K562 (cell line): ENCODE results near the gene NBPF3. TPM values are rescaled to one million over a fixed set of nuclear protein-coding genes. Genes with fewer than 3 reads are reported as not detected.

Source experiments
- ATAC-seq: fragments of 200-7000 bp; cut with Tn5 transposase; 3 replicates; pipeline ENCODE4 v1.9.1; 2020; ENCODE audit warnings: moderate library complexity
- BruUV-seq: library from RNA; stranded (reverse); fragments of 400-500 nt; replicated peaks from 2 replicates; lab custom pipeline; 2021; lab: Mats Ljungman, UMichigan
- CTCF ChIA-PET: fragments of 300-600 bp; formaldehyde crosslinking; extraction: SDS; loops from one replicate; lab custom pipeline; 2021; ENCODE audit warnings: low intra/inter-chr PET ratio; lab: Yijun Ruan, JAX
- POLR2A ChIA-PET: fragments of 300-600, 350-650 bp; sonication (Branson Sonifier 250); formaldehyde crosslinking; extraction: SDS; loops from one replicate; lab custom pipeline; 2021; ENCODE audit warnings: antibody characterized with exemption, inconsistent platforms; lab: Yijun Ruan, JAX
- DNase-seq, 4 experiments: peaks; one replicate each; pipeline versions ENCODE4 v3.0.0 to v3.0.0-alpha.2; 2011 to 2018; ENCODE audit warnings: low spot score in 3 of 4, mixed read lengths in 3 of 4; ENCODE audit errors: extremely low read depth in 1 of 4
- FAIRE-seq: peaks from 2 replicates; lab custom pipeline; 2011; peaks lifted over from hg19 to GRCh38; lab: Jason Lieb, UNC
- H2AFZ ChIP-seq: 2 replicates; pipeline ENCODE4 v1.6.0; 2011; ENCODE audit warnings: low read depth, low read length, control low read depth, inconsistent platforms
- H3K27ac ChIP-seq: fragments of 200-600 bp; 3 replicates; pipeline ENCODE4 v1.8.0; 2011; ENCODE audit warnings: low read depth, mild to moderate bottlenecking, control low read depth, inconsistent platforms, low read length, moderate library complexity, mixed read lengths; ENCODE audit errors: extremely low read depth
- H3K27me3 ChIP-seq, 2 experiments: fragments of 300-600 bp in 1 of 2; 2 replicates in 1 of 2; 3 replicates in 1 of 2; pipeline versions ENCODE4 v1.6.0 to v1.8.0; 2011; ENCODE audit warnings: inconsistent platforms in 2 of 2, low read length in 2 of 2, mild to moderate bottlenecking in 1 of 2, mixed read lengths in 1 of 2, moderate library complexity in 1 of 2; ENCODE audit not compliant: control insufficient read depth in 2 of 2, insufficient read depth in 2 of 2
- H3K36me3 ChIP-seq: fragments of 300-600 bp; 3 replicates; pipeline ENCODE4 v1.8.0; 2011; ENCODE audit warnings: mild to moderate bottlenecking, low read length, inconsistent platforms; ENCODE audit not compliant: control insufficient read depth, insufficient read depth
- H3K4me1 ChIP-seq, 2 experiments: fragments of 200-600 bp in 1 of 2; replicated peaks in 1 of 2; 2 replicates in 1 of 2; 3 replicates in 1 of 2; pipeline versions ENCODE4 v1.5.1 to v1.8.0; 2011; ENCODE audit warnings: inconsistent platforms in 2 of 2, low read length in 2 of 2, mild to moderate bottlenecking in 1 of 2, mixed read lengths in 1 of 2, moderate library complexity in 1 of 2; ENCODE audit not compliant: control insufficient read depth in 2 of 2, insufficient read depth in 2 of 2
- H3K4me2 ChIP-seq: 2 replicates; pipeline ENCODE4 v1.6.1; 2011; ENCODE audit warnings: low read length, control low read depth, inconsistent platforms, mixed read lengths; ENCODE audit not compliant: insufficient read depth
- H3K4me3 ChIP-seq: fragments of 200-600 bp; sonication (generic), shearing (Covaris generic); 2 replicates; pipeline ENCODE4 v1.5.1; 2016; ENCODE audit warnings: control low read depth, inconsistent platforms
- H3K79me2 ChIP-seq: fragments of 200-600 bp; 3 replicates; pipeline ENCODE4 v1.8.0; 2011; ENCODE audit warnings: low read length, inconsistent platforms; ENCODE audit not compliant: control insufficient read depth, insufficient read depth
- H3K9ac ChIP-seq, 2 experiments: 2 replicates each; pipeline versions ENCODE4 v1.6.0 to v1.6.1; 2011; ENCODE audit warnings: low read depth in 2 of 2, low read length in 2 of 2, control low read depth in 1 of 2, inconsistent platforms in 1 of 2, mild to moderate bottlenecking in 1 of 2, mixed read lengths in 1 of 2; ENCODE audit not compliant: insufficient read depth in 1 of 2
- H3K9me1 ChIP-seq: one replicate; pipeline ENCODE4 v1.6.0; 2011; ENCODE audit warnings: inconsistent platforms, mild to moderate bottlenecking, low read length, moderate library complexity; ENCODE audit not compliant: control insufficient read depth, insufficient read depth
- H3K9me3 ChIP-seq: replicated peaks from 2 replicates; pipeline ENCODE4 v1.5.1; 2011; ENCODE audit warnings: low read depth, low read length, inconsistent platforms; ENCODE audit not compliant: control insufficient read depth, insufficient read depth
- H4K20me1 ChIP-seq: replicated peaks from 2 replicates; pipeline ENCODE4 v1.6.1; 2011; ENCODE audit warnings: low read length, inconsistent platforms, mixed read lengths; ENCODE audit not compliant: control insufficient read depth, insufficient read depth
- ESRRB ChIP-seq: fragments of 250-450 bp; sonication (Bioruptor Pico); IDR thresholded peaks from 2 replicates; pipeline ENCODE4 v1.5.0; 2020; ENCODE audit warnings: mild to moderate bottlenecking, moderate library complexity, borderline replicate concordance
- ETS2 ChIP-seq: IDR thresholded peaks from 2 replicates; pipeline ENCODE4 v1.6.1; 2016; ENCODE audit warnings: borderline replicate concordance, missing genetic modification characterization, mild to moderate bottlenecking, moderate library complexity, missing compliant biosample characterization; ENCODE audit not compliant: poor library complexity, severe bottlenecking
- GATA2 ChIP-seq: sonication (generic); formaldehyde crosslinking; IDR thresholded peaks from 2 replicates; pipeline ENCODE4 v1.4.0; 2020; ENCODE audit warnings: mild to moderate bottlenecking, missing genetic modification reagents
- KDM1A ChIP-seq, 2 experiments: fragments of 450-650 bp; IDR thresholded peaks; 2 replicates each; pipeline ENCODE4 v1.6.1; 2016; ENCODE audit warnings: mild to moderate bottlenecking in 2 of 2
- NR2F6 ChIP-seq: fragments of 450-650 bp; formaldehyde crosslinking; IDR thresholded peaks from 2 replicates; pipeline ENCODE4 v1.4.0; 2020; ENCODE audit warnings: mild to moderate bottlenecking
- PHTF2 ChIP-seq: fragments of 250-450 bp; sonication (Bioruptor Pico); IDR thresholded peaks from 2 replicates; pipeline ENCODE4 v1.5.0; 2021; ENCODE audit warnings: mild to moderate bottlenecking
- RBFOX2 ChIP-seq: fragments of 200-400 bp; formaldehyde crosslinking; IDR thresholded peaks from 2 replicates; pipeline ENCODE4 v1.6.1; 2017; ENCODE audit warnings: low read depth, mild to moderate bottlenecking, low read length, moderate library complexity
- SIRT6 ChIP-seq: IDR thresholded peaks from one replicate; pipeline ENCODE4 v1.6.1; 2012; ENCODE audit warnings: low read depth, mild to moderate bottlenecking, control low read depth, inconsistent platforms, low read length, moderate library complexity
- SOX6 ChIP-seq: fragments of 450-650 bp; IDR thresholded peaks from 2 replicates; pipeline ENCODE4 v1.6.1; 2014; ENCODE audit warnings: mild to moderate bottlenecking
- TARDBP ChIP-seq: fragments of 450-650 bp; IDR thresholded peaks from 2 replicates; pipeline ENCODE4 v1.6.1; 2016
- TBP ChIP-seq: optimal IDR thresholded peaks from 2 replicates; pipeline ENCODE3; 2011; ENCODE audit warnings: low read depth, low read length, improper control_type of control experiment
- TEAD2 ChIP-seq: fragments of 450-650 bp; IDR thresholded peaks from 2 replicates; pipeline ENCODE4 v1.6.1; 2016; ENCODE audit warnings: missing genetic modification characterization, control low read depth, missing compliant biosample characterization
- ZBTB1 ChIP-seq: sonication (generic); formaldehyde crosslinking; IDR thresholded peaks from 2 replicates; pipeline ENCODE4 v1.8.1; 2023; ENCODE audit warnings: missing genetic modification reagents, low read depth, mild to moderate bottlenecking, borderline replicate concordance
- ZNF140 ChIP-seq: fragments of 250-450 bp; sonication (Bioruptor Pico); IDR thresholded peaks from 2 replicates; pipeline ENCODE4 v1.8.0; 2021; ENCODE audit warnings: moderate library complexity, mild to moderate bottlenecking, inconsistent platforms
- ZNF584 ChIP-seq: fragments of 200-800 bp; sonication (Bioruptor generic); IDR thresholded peaks from 2 replicates; pipeline ENCODE4 v1.6.1; 2016; ENCODE audit warnings: low read depth, mild to moderate bottlenecking, missing genetic modification characterization, missing compliant biosample characterization
- ZNF778 ChIP-seq: fragments of 450-650 bp; formaldehyde crosslinking; IDR thresholded peaks from 2 replicates; pipeline ENCODE4 v1.4.0; 2020; ENCODE audit warnings: mild to moderate bottlenecking, moderate library complexity
- WGBS: fragments of 100-300 bp; shearing (Covaris generic); methylation state at CpG from one replicate; pipeline ENCODE4 v1.1.6; 2016; ENCODE audit warnings: low coverage, mixed read lengths; ENCODE audit not compliant: insufficient coverage; ENCODE audit errors: missing lambda C conversion rate; 5-methylcytosine and 5-hydroxymethylcytosine counted together
- in situ Hi-C: fragments of 300-500 bp; cut with MboI; formaldehyde crosslinking; loops from 4 replicates; pipeline ENCODE4 v1.15.0; 2018; ENCODE audit warnings: inconsistent platforms, mixed read lengths
- intact Hi-C: fragments of 100-400 bp; cut with micrococcal nuclease; formaldehyde crosslinking; loops from 2 replicates; pipeline ENCODE4 v1.14.2; 2022
- polyA plus RNA-seq, 8 experiments: library from polyadenylated mRNA; depleted of rRNA in 4 of 8; stranded (reverse) in 5 of 8; unstranded in 3 of 8; fragments of >200 nt; fragmentation: Nextera tagmentation in 2 of 8; fragmentation: Illumina TruSeq in 1 of 8; extraction: Ambion mirVana in 2 of 8; extraction: Trizol in 1 of 8; gene quantifications; 2 replicates each; pipeline versions ENCODE4 v1.2.1 to v1.2.3, GENCODE V29; 2011 to 2014; ENCODE audit warnings: inconsistent platforms in 1 of 8, missing spikeins in 1 of 8
- total RNA-seq, 7 experiments: library from RNA; depleted of rRNA in 6 of 7; stranded (reverse); fragments of >200 nt in 6 of 7; fragmentation: Illumina TruSeq in 2 of 7; extraction: Trizol in 2 of 7; gene quantifications; 2 replicates each; pipeline versions ENCODE4 v1.2.1 to v1.2.3, GENCODE V29; 2011 to 2021; ENCODE audit warnings: low replicate concordance in 1 of 7
- TF ChIP-seq, protein P1 (sequence below): sonication (generic); formaldehyde crosslinking; IDR thresholded peaks from 2 replicates; pipeline ENCODE4 v1.8.1; 2023; ENCODE audit warnings: mild to moderate bottlenecking, missing genetic modification reagents
- TF ChIP-seq, protein P2 (sequence below): fragments of 450-650 bp; formaldehyde crosslinking; conservative IDR thresholded peaks from 2 replicates; pipeline ENCODE4 v1.4.0; 2022; ENCODE audit warnings: mild to moderate bottlenecking, missing genetic modification characterization
- TF ChIP-seq, protein P3 (sequence below): sonication (generic); formaldehyde crosslinking; IDR thresholded peaks from 2 replicates; pipeline ENCODE4 v1.8.0; 2022; ENCODE audit warnings: missing genetic modification reagents, mild to moderate bottlenecking, moderate library complexity, borderline replicate concordance
- TF ChIP-seq, protein P4 (sequence below): fragments of 450-650 bp; IDR thresholded peaks from 2 replicates; pipeline ENCODE4 v1.7.0; 2016; ENCODE audit warnings: borderline replicate concordance

The NBPF3 gene
- total and polyA plus RNA-seq, 9 of the 15 experiments (the other 6 are each of a cell fraction or from before 2014, with no cell fraction given) = 1.5 to 7.3 (median 5.4) TPM

DNA sequence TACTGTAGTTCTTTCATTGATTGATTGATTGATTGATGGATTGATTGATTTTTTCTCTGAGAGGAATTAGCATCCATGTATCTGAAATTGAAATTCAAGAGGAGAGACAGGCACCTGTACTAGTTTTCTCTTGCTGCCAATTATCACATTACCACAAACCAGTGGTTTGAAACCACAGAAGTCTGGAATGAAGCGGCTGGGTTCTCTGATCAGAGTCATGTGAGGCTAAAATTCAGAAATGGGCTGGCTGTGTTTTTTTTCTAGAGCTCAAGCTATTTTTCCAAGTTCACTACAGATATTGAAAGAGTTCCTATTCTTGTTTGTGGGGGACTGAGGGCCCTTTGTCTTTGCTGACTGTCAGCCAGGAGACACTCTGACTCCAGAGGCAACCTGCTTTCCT is 10.0 kb downstream of the NBPF3 start:
- no peak for TF ChIP-seq ZNF778
- no peak for TF ChIP-seq GATA2 (CRISPR knock-in tag)
- no peak for TF ChIP-seq ZNF584 (CRISPR knock-in tag)
- no peak for TF ChIP-seq TBP
- TF ChIP-seq, protein P1, sequence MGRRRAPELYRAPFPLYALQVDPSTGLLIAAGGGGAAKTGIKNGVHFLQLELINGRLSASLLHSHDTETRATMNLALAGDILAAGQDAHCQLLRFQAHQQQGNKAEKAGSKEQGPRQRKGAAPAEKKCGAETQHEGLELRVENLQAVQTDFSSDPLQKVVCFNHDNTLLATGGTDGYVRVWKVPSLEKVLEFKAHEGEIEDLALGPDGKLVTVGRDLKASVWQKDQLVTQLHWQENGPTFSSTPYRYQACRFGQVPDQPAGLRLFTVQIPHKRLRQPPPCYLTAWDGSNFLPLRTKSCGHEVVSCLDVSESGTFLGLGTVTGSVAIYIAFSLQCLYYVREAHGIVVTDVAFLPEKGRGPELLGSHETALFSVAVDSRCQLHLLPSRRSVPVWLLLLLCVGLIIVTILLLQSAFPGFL = no peak
- no peak for TF ChIP-seq KDM1A (IDR thresholded peaks at IDR 0.05)
- TF ChIP-seq, protein P2, sequence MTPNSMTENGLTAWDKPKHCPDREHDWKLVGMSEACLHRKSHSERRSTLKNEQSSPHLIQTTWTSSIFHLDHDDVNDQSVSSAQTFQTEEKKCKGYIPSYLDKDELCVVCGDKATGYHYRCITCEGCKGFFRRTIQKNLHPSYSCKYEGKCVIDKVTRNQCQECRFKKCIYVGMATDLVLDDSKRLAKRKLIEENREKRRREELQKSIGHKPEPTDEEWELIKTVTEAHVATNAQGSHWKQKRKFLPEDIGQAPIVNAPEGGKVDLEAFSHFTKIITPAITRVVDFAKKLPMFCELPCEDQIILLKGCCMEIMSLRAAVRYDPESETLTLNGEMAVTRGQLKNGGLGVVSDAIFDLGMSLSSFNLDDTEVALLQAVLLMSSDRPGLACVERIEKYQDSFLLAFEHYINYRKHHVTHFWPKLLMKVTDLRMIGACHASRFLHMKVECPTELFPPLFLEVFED (CRISPR knock-in tag) = no peak
- TF ChIP-seq PHTF2 (CRISPR knock-in tag) = no peak
- no peak for TF ChIP-seq SIRT6
- TF ChIP-seq ZBTB1 (CRISPR knock-in tag) = no peak
- no peak for TF ChIP-seq RBFOX2
- no peak for TF ChIP-seq NR2F6
- no peak for TF ChIP-seq TARDBP
- no peak for TF ChIP-seq ZNF140 (CRISPR knock-in tag)
- TF ChIP-seq, protein P3, sequence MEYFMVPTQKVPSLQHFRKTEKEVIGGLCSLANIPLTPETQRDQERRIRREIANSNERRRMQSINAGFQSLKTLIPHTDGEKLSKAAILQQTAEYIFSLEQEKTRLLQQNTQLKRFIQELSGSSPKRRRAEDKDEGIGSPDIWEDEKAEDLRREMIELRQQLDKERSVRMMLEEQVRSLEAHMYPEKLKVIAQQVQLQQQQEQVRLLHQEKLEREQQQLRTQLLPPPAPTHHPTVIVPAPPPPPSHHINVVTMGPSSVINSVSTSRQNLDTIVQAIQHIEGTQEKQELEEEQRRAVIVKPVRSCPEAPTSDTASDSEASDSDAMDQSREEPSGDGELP (CRISPR knock-in tag) = no peak
- TF ChIP-seq ESRRB (CRISPR knock-in tag) = no peak
- TF ChIP-seq SOX6 = no peak
- no peak for TF ChIP-seq TEAD2 (tag)
- no peak for TF ChIP-seq ETS2
- TF ChIP-seq, protein P4, sequence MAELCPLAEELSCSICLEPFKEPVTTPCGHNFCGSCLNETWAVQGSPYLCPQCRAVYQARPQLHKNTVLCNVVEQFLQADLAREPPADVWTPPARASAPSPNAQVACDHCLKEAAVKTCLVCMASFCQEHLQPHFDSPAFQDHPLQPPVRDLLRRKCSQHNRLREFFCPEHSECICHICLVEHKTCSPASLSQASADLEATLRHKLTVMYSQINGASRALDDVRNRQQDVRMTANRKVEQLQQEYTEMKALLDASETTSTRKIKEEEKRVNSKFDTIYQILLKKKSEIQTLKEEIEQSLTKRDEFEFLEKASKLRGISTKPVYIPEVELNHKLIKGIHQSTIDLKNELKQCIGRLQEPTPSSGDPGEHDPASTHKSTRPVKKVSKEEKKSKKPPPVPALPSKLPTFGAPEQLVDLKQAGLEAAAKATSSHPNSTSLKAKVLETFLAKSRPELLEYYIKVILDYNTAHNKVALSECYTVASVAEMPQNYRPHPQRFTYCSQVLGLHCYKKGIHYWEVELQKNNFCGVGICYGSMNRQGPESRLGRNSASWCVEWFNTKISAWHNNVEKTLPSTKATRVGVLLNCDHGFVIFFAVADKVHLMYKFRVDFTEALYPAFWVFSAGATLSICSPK = no peak
- no peak overlapping the region for H3K4me2 ChIP-seq
- no peak overlapping the region for H3K27ac ChIP-seq
- no peak overlapping the region for H2AFZ ChIP-seq
- no peaks in the 10 kb centered on the region for H4K20me1 ChIP-seq
- in situ Hi-C loops = loop anchor here (5.0 kb wide), 1 partner anchor 53 kb away; no protein-coding TSS in a partner anchor
- no peak for DNase-seq
- ChIA-PET CTCF (no interaction called here), POLR2A (no interaction called here)
- H3K4me3 ChIP-seq = no peak overlapping the region
- peaks cover 0 to 20% of the 10 kb centered on the region in 2 experiments; a peak in 3 of 5 replicates for H3K4me1 ChIP-seq
- no peaks in the 10 kb centered on the region for H3K9me3 ChIP-seq
- no TSS peak for BruUV-seq
- no peaks in the 10 kb centered on the region; the same call in 2 of the 3 replicates for H3K36me3 ChIP-seq
- ATAC-seq = no peak
- H3K9ac ChIP-seq = no peak overlapping the region
- intact Hi-C loops = loop anchor here (5.0 kb wide), 1 partner anchor 58 kb away; no protein-coding TSS in a partner anchor
- FAIRE-seq = no peak
- H3K79me2 ChIP-seq = no peaks in the 10 kb centered on the region
- H3K27me3 ChIP-seq = no peaks in the 10 kb centered on the region
- 38% methylated on average over 1 of the region's 1 CpG for WGBS
- H3K9me1 ChIP-seq = no peaks in the 10 kb centered on the region
